NT2/D1 (cell line): ENCODE measurements around the gene TMEM132D.

Experiments
- SUZ12 ChIP-seq: IDR thresholded peaks from 2 replicates; pipeline ENCODE4 v1.6.1; 2011; ENCODE audit not compliant: insufficient read length, insufficient read depth; ENCODE audit errors: extremely low read depth
- YY1 ChIP-seq: IDR thresholded peaks from 2 replicates; pipeline ENCODE4 v1.6.1; 2011; ENCODE audit not compliant: insufficient read length, insufficient read depth
- ZNF274 ChIP-seq: IDR thresholded peaks from 2 replicates; pipeline ENCODE4 v1.6.1; 2011; ENCODE audit warnings: mild to moderate bottlenecking, low read depth, low read length

DNA sequence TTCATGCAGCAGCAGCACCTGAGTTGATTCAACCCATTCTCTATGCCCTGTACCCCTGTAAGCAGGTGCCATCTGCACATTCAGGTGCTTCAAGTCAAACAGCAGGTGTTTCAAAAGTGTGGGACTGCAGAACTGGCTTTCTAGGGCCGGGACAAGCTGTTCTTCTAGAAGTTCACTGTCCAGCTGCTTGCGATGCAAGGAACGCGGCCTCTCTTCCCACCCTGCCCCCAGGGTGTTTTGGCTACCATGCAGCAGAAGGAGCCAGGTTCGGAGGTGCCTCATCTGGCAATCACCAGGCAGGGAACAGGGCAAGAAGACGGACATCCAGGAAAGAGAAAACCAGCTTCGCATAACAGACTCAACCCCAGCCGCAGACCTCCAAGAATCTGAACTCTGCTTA is 35.2 kb downstream of the TMEM132D start:
- TF ChIP-seq YY1, result no peak
- TF ChIP-seq ZNF274, result no peak
- no peak for TF ChIP-seq SUZ12
